ENCODE measurements around the gene CADPS2.

- TF ChIP-seq CTCF (IDR thresholded peaks at IDR 0.05) = no peak
- no peak for TF ChIP-seq POLR2A (IDR thresholded peaks at IDR 0.05)
Measured at GRCh38 chr7:122521767-122522166, 364.5 kb downstream of the CADPS2 start.
